Mesenchymal stem cell (in vitro differentiated cells and primary cell): ENCODE measurements around the gene RPLP1.
A peak's percentile ranks its signal among the peaks of the same experiment; 100 is the strongest.
"Not testable (repeated sequence)": the region's sequence is repeated elsewhere in the genome, so short reads cannot be mapped to it uniquely, and the experiment has no call there.

Experiments used
- DNase-seq: peaks from one replicate; pipeline ENCODE4 v3.0.0-alpha.2; 2013
- H2AFZ ChIP-seq: one replicate; pipeline ENCODE4 v1.6.1; 2013; ENCODE audit warnings: low read depth, mild to moderate bottlenecking, control low read depth, inconsistent platforms, low read length, moderate library complexity
- H2AK5ac ChIP-seq: 2 replicates; pipeline ENCODE4 v1.6.1; 2013; ENCODE audit warnings: low read length, moderate library complexity, mild to moderate bottlenecking, inconsistent platforms; ENCODE audit not compliant: severe bottlenecking
- H2BK120ac ChIP-seq: one replicate; pipeline ENCODE4 v1.6.1; 2013; ENCODE audit warnings: low read depth, mild to moderate bottlenecking, inconsistent platforms, low read length, moderate library complexity
- H2BK12ac ChIP-seq, 2 experiments: one replicate each; pipeline ENCODE4 v1.6.1; 2013; ENCODE audit warnings: inconsistent platforms in 2 of 2, low read length in 2 of 2, mild to moderate bottlenecking in 2 of 2, moderate library complexity in 2 of 2, control low read depth in 1 of 2
- H2BK15ac ChIP-seq: one replicate; pipeline ENCODE4 v1.6.1; 2013; ENCODE audit warnings: mild to moderate bottlenecking, low read depth, inconsistent platforms; ENCODE audit not compliant: poor library complexity, severe bottlenecking
- H2BK5ac ChIP-seq: 2 replicates; pipeline ENCODE4 v1.6.1; 2013; ENCODE audit warnings: low read depth, mild to moderate bottlenecking, low read length, control low read depth, inconsistent platforms; ENCODE audit not compliant: poor library complexity, severe bottlenecking
- H3K14ac ChIP-seq, 2 experiments: one replicate each; pipeline ENCODE4 v1.6.1; 2013; ENCODE audit warnings: inconsistent platforms in 2 of 2, low read length in 2 of 2, control low read depth in 1 of 2, mild to moderate bottlenecking in 1 of 2, moderate library complexity in 1 of 2
- H3K18ac ChIP-seq, 2 experiments: one replicate each; pipeline ENCODE4 v1.6.1; 2013; ENCODE audit warnings: inconsistent platforms in 2 of 2, low read length in 2 of 2, control low read depth in 1 of 2, low read depth in 1 of 2, mild to moderate bottlenecking in 1 of 2
- H3K23ac ChIP-seq, 2 experiments: one replicate each; pipeline ENCODE4 v1.6.1; 2013; ENCODE audit warnings: inconsistent platforms in 2 of 2, low read length in 2 of 2, mild to moderate bottlenecking in 2 of 2, moderate library complexity in 2 of 2, control low read depth in 1 of 2
- H3K27ac ChIP-seq: 2 replicates; pipeline ENCODE4 v1.5.1; 2013; ENCODE audit warnings: mild to moderate bottlenecking, moderate library complexity, low read length, control low read depth, inconsistent platforms; ENCODE audit not compliant: poor library complexity, severe bottlenecking
- H3K27me3 ChIP-seq, 2 experiments: 2 replicates each; pipeline versions ENCODE4 v1.6.1 to v1.7.0; 2013; ENCODE audit warnings: low read length in 2 of 2, mild to moderate bottlenecking in 2 of 2, moderate library complexity in 2 of 2, control low read depth in 1 of 2, inconsistent platforms in 1 of 2; ENCODE audit not compliant: control insufficient read depth in 1 of 2, insufficient read depth in 1 of 2
- H3K36me3 ChIP-seq, 2 experiments: 2 replicates each; pipeline versions ENCODE4 v1.6.1 to v1.7.0; 2013; ENCODE audit warnings: low read length in 2 of 2, control low read depth in 1 of 2, inconsistent platforms in 1 of 2, low read depth in 1 of 2, mild to moderate bottlenecking in 1 of 2; ENCODE audit not compliant: insufficient read depth in 2 of 2, control insufficient read depth in 1 of 2
- H3K4ac ChIP-seq, 2 experiments: one replicate each; pipeline ENCODE4 v1.6.1; 2013; ENCODE audit warnings: inconsistent platforms in 2 of 2, low read length in 2 of 2, mild to moderate bottlenecking in 2 of 2, moderate library complexity in 2 of 2, control low read depth in 1 of 2, low read depth in 1 of 2
- H3K4me1 ChIP-seq: 2 replicates; pipeline ENCODE4 v1.6.1; 2013; ENCODE audit warnings: low read depth, low read length, control low read depth; ENCODE audit not compliant: control insufficient read depth, insufficient read depth
- H3K4me2 ChIP-seq: 2 replicates; pipeline ENCODE4 v1.6.1; 2013; ENCODE audit warnings: low read length, mild to moderate bottlenecking, inconsistent platforms; ENCODE audit not compliant: poor library complexity, severe bottlenecking
- H3K4me3 ChIP-seq, 2 experiments: 2 replicates each; pipeline versions ENCODE4 v1.5.1 to v1.7.0; 2013; ENCODE audit warnings: low read length in 2 of 2, mild to moderate bottlenecking in 2 of 2, control low read depth in 1 of 2, low read depth in 1 of 2; ENCODE audit not compliant: insufficient read depth in 1 of 2
- H3K79me1 ChIP-seq: replicated peaks from 2 replicates; pipeline ENCODE4 v1.6.1; 2013; ENCODE audit warnings: mild to moderate bottlenecking, control low read depth, low read length, inconsistent platforms; ENCODE audit not compliant: poor library complexity, severe bottlenecking
- H3K9ac ChIP-seq: 2 replicates; pipeline ENCODE4 v1.7.0; 2013; ENCODE audit warnings: mild to moderate bottlenecking, low read length, moderate library complexity
- H3K9me3 ChIP-seq: 2 replicates; pipeline ENCODE4 v1.7.0; 2013; ENCODE audit warnings: mild to moderate bottlenecking, low read length; ENCODE audit not compliant: control insufficient read depth
- H4K8ac ChIP-seq: one replicate; pipeline ENCODE4 v1.6.1; 2013; ENCODE audit warnings: inconsistent platforms, mild to moderate bottlenecking, low read length, moderate library complexity
- H4K91ac ChIP-seq: one replicate; pipeline ENCODE4 v1.6.1; 2013; ENCODE audit warnings: mild to moderate bottlenecking, low read length, inconsistent platforms
- WGBS: methylation state at CpG from one replicate; pipeline ENCODE4 v1.1.7; 2013; ENCODE audit warnings: mixed read lengths; 5-methylcytosine and 5-hydroxymethylcytosine counted together

The RPLP1 gene

DNA sequence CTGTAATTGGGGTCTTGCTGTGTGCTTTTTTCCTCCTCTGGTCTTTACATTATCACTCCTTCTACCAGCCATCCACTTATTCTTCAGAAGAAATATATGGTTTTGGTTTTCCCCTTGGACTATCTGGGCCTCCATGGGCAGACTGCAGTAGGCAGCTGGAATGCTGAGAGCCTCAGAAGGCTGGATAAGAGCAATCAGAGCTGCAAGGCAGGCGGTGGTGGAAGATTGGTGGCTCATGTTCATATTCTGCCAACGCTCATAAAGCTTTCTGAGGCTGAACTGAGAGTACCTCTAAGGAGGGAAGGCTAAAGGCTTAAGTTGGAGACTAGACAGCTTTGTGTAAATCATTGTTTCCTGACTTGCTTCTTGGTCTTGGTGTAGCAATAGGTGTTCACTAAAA, 5.7 kb upstream of the RPLP1 start:
- H2AK5ac ChIP-seq = no peak overlapping the region
- no peaks in the 10 kb centered on the region for H3K9me3 ChIP-seq
- H3K79me1 ChIP-seq = peaks cover 4% of the 10 kb centered on the region
- no peak overlapping the region for H3K4me2 ChIP-seq
- H2AFZ ChIP-seq = no peak overlapping the region
- no peak overlapping the region for H3K4ac ChIP-seq
- no peak overlapping the region for H3K14ac ChIP-seq
- H3K27me3 ChIP-seq = no peaks in the 10 kb centered on the region
- H3K18ac ChIP-seq = no peak overlapping the region
- H4K91ac ChIP-seq = no peak overlapping the region
- no peak overlapping the region for H2BK12ac ChIP-seq
- no peak overlapping the region for H3K27ac ChIP-seq
- no peak overlapping the region for H2BK15ac ChIP-seq
- no peak overlapping the region for H4K8ac ChIP-seq
- no peak overlapping the region for H3K4me3 ChIP-seq
- H3K4me1 ChIP-seq = peaks cover 3% of the 10 kb centered on the region
- H3K23ac ChIP-seq = no peak overlapping the region
- WGBS = 100% methylated on average over 2 of the region's 2 CpGs
- no peak overlapping the region for H2BK120ac ChIP-seq
- no peak for DNase-seq
- H2BK5ac ChIP-seq = no peak overlapping the region
- H3K9ac ChIP-seq = no peak overlapping the region
- peaks cover 0 to 23% of the 10 kb centered on the region in 2 experiments for H3K36me3 ChIP-seq

DNA sequence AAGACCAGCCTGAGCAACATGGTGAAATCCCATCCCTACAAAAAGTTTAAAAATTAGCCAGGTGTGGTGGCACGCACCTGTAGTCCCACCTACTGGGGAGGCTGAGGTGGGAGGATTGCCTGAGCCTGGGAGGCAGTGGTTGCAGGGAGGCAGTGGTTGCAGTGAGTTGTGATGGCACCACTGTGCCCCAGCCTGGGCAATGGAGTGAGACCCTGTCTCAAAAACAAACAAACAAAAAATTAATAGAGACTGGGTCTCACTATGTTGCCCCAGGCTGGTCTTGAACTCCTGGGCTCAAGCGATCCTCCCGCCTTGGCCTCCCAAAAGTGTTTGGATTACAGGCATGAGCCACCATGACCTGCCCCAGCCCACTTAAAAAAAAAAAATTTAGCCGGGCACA, 2.4 kb upstream of the RPLP1 start:
- H2BK12ac ChIP-seq, H3K27ac ChIP-seq, H2BK5ac ChIP-seq, H3K4ac ChIP-seq, H3K4me3 ChIP-seq, H2AFZ ChIP-seq, H3K4me2 ChIP-seq, H3K18ac ChIP-seq, H2BK15ac ChIP-seq, H3K23ac ChIP-seq, H3K9ac ChIP-seq, H3K14ac ChIP-seq, H4K91ac ChIP-seq, H3K27me3 ChIP-seq, H4K8ac ChIP-seq, DNase-seq, H3K9me3 ChIP-seq, H3K79me1 ChIP-seq, H2AK5ac ChIP-seq, H2BK120ac ChIP-seq, H3K4me1 ChIP-seq: not testable (repeated sequence)
- 96% methylated on average over 3 of the region's 4 CpGs for WGBS
- peaks cover 2 to 34% of the 10 kb centered on the region in 2 experiments for H3K36me3 ChIP-seq

DNA sequence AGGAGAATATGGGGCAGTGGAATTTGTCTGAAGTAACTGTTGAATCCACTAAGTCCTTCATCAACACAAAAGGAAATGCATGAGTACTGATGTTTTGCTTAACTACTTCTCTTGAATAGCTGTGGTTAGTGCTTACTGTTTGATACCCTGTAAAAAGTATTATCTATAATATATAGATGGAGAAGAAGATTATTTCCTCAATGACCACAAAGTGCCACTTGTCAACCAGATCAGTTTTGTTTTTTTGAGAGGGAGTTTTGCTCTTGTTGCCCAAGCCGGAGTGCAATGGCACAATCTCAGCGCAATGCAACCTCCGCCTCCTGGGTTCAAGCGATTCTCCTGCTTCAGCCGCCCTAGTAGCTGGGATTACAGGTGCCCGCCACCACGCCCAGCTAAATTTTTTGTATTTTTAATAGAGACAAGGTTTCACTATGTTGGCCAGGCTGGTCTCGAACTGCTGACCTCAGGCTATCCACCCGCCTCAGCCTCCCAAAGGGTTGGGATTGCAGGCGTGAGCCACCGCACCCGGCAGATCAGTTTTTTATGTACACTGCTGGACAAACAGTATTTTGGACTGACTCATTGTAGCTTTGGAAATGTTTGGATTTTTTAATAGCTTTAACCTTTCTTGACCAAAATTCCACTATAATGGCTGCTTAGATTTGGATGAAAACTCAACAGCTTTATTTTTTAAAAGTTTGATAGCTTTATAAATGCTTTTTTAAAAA, 1.5 kb upstream of the RPLP1 start:
- H2BK120ac ChIP-seq = no peak overlapping the region
- no peak overlapping the region for H4K91ac ChIP-seq
- no peaks in the 10 kb centered on the region for H3K27me3 ChIP-seq
- H3K4me1 ChIP-seq = peaks cover 7% of the 10 kb centered on the region
- H4K8ac ChIP-seq = peak overlapping the region; percentile 27
- no peaks in the 10 kb centered on the region for H3K79me1 ChIP-seq
- H3K4me2 ChIP-seq = no peak overlapping the region
- peaks cover 6 to 40% of the 10 kb centered on the region in 2 experiments for H3K36me3 ChIP-seq
- H3K27ac ChIP-seq = no peak overlapping the region
- no peaks in the 10 kb centered on the region for H3K9me3 ChIP-seq
- no peak overlapping the region for H2AFZ ChIP-seq
- H3K23ac ChIP-seq = no peak overlapping the region
- no peak overlapping the region for H2BK12ac ChIP-seq
- no peak overlapping the region for H3K4ac ChIP-seq
- WGBS = 98% methylated on average over 12 of the region's 12 CpGs
- DNase-seq = no peak
- no peak overlapping the region for H3K18ac ChIP-seq
- no peak overlapping the region for H3K14ac ChIP-seq
- peak overlapping the region; percentile 92 for H3K9ac ChIP-seq
- H2BK15ac ChIP-seq = no peak overlapping the region
- no peak overlapping the region for H2AK5ac ChIP-seq
- H2BK5ac ChIP-seq = no peak overlapping the region
- peak overlapping the region in 1 of 2 experiments; percentile 90 for H3K4me3 ChIP-seq

DNA sequence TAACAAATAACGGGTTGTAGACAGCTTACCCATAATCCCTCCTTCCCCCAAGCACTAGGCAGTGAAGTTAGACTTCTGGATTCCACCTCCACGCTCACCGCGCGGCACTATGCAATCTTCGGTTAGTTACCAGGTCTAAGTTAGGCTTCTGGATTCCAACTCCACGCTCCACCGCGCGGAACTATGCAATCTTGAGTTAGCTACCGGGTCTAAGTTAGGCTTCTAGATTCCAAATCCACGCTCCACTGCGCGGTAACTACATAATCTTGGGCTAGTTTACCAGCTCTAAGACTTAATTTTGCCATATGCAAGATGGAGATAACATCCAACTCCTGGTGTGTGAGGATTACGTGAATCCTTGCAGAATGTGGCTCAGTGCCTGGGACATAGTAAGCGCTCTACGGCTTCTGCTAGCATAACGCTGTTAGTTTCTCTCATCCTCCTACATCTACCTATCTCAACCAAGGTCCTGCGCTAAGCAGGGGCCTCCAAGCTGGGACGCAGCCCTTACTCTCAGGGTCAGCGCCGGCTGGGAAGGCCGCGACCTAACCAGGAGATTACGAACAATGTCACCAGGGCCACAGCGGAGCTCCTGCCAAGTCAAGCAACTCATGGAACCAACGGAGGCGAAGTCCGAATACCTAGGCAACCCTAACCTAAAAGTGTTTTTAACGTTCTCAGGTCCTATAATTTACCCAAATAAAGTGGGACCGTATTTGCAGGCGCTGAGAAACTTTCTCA, 497 bp upstream of the RPLP1 start:
- no peak overlapping the region for H2AK5ac ChIP-seq
- peak overlapping the region; percentile 26 for H3K4me2 ChIP-seq
- H3K4me3 ChIP-seq = peak overlapping the region; percentile 18 to 90
- H2BK120ac ChIP-seq = no peak overlapping the region
- H2BK15ac ChIP-seq = no peak overlapping the region
- H4K8ac ChIP-seq = peak overlapping the region; percentile 74
- no peaks in the 10 kb centered on the region for H3K9me3 ChIP-seq
- H3K27me3 ChIP-seq = no peaks in the 10 kb centered on the region
- peaks cover 11 to 40% of the 10 kb centered on the region in 2 experiments for H3K36me3 ChIP-seq
- H3K18ac ChIP-seq = peak overlapping the region; percentile 2 to 35
- no peak overlapping the region for H4K91ac ChIP-seq
- peaks cover 9% of the 10 kb centered on the region for H3K4me1 ChIP-seq
- no peak overlapping the region for H3K23ac ChIP-seq
- no peak for DNase-seq
- H3K14ac ChIP-seq = no peak overlapping the region
- H2BK12ac ChIP-seq = no peak overlapping the region
- peaks cover 5% of the 10 kb centered on the region for H3K79me1 ChIP-seq
- H3K4ac ChIP-seq = peak overlapping the region in 1 of 2 experiments; percentile 10
- no peak overlapping the region for H2BK5ac ChIP-seq
- peak overlapping the region; percentile 30 for H2AFZ ChIP-seq
- WGBS = 23% methylated on average over 32 of the region's 32 CpGs
- peak overlapping the region; percentile 39 for H3K27ac ChIP-seq
- H3K9ac ChIP-seq = peak overlapping the region; percentile 92
